Stimulated activated CD4-positive, alpha-beta T cell treated with anti-CD3 and anti-CD28 coated beads, Interleukin-15, amount 100 ng/mL, for 24 hours (primary cell): ENCODE data around the gene WNT3.
"Not testable (repeated sequence)": the region's sequence is repeated elsewhere in the genome, so short reads cannot be mapped to it uniquely, and the experiment has no call there.

Source experiments
- DNase-seq: peaks from one replicate; pipeline ENCODE4 v3.0.0-alpha.2; 2020

Gene WNT3

DNA sequence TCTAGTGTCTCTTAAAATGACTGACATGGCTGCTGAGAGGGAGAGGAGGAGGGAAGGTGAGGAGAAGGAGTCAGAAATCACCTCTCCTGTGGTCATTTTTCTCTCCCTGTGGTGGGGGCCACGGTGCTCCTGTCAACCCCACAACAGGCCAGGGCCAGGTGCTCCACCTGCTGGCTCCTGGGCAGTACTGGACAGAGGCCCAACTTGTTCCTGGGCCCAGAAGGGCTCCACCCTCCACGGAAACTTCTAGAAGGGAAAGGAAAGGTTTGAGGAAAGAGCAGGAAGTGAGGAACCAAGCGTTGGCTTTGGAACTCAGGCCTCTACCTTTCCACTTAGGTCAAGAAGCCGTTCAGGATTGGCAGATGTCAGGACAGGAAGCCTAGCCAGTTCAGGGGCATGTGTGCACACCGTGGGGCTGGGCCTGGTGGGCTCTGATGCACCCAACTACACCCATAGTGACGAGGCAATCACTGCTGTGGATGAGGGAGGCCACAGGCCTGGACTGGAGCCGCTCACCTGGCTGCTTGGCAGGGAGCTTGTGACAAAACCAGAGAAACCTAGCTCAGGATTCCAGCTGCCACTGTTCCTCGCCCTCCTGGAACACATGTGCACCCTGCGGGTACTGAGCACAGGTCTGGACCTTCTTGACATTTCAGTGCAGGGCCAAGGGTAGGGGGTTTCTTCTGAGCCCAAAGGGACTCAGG is 36.1 kb downstream of the WNT3 start:
- peak; percentile 30 for DNase-seq

DNA sequence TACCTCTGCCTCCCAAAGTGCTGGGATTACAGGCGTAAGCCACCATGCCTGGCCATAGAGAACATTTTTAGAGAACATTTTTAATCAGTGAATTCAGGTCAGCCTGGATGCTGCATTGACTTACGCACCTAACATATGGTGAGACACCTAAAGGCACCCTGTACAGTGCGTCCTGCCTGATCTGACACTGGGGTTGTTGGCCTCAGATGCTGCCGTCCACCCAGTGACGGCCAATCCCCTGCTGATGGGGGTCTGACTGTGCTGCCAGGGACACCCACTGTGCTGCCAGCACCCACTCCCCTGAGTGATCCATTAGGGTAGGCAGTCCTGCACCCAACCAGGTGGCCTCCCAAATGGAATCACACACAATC is 38.5 kb downstream of the WNT3 start:
- no peak for DNase-seq

GRCh38 chr17:46777943-46778915 is 40.3 kb downstream of the WNT3 start:
- no peak for DNase-seq

GRCh38 chr17:46776298-46777005 is 42.0 kb downstream of the WNT3 start:
- no peak for DNase-seq

- DNase-seq: no peak
These were observed 44.3 kb downstream of the WNT3 start for GRCh38 chr17:46774108-46774737.

GRCh38 chr17:46773676-46774075 is 44.8 kb downstream of the WNT3 start:
- no peak for DNase-seq

DNA sequence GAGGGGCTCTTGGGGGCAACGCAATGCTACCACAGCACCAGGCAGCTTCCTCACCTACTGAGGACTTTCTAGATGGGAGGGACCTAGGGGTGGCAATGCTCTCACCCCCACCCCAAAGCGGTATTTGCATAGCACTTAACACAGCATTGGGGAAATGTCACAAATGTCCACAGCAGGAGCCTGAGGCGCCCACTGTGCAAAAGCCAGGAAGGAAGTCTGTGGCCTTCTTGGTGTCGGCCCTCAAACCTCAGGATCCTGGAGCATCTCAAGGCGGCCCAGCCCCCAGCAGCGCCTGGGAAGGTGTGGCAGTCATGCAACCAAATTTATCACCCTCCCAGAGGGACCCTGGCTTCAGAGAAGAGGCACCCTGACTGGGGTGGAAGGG is 45.3 kb downstream of the WNT3 start:
- no peak for DNase-seq

DNA sequence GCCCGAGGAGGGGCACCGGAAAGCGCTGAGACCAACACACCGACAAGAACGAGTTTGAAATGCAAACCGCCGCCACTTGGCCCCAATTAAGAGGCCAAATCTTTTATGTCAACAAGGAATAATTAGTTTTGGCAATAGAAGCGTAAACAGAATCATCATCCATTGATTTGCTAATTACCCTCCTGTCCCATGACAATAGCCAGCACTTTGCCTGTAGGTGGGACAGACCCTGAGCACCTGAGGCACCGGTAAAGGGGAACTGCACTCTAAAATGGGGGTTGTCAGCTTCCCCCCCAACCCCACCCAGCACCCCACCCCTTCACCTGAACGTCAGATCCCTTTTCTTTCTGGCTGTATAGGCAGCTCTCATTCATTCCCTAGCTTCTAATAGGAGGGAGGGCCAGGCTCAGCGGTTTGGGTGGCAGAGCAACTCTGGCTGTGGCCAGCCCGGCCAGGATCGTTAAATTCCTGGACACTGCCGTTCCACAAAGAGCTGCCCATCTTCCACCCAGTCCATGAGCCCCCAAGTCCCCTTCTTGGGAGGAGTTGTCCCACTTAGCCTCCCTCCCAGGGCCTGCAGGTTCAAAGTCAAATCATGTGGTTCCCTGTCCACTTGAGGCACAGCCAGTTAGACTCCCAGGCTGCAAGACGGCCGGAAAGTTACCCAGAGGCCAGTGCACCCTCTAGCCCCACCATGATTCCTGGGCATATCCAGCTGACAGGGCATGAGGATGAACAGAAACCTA is 45.8 kb downstream of the WNT3 start:
- DNase-seq: no peak

DNA sequence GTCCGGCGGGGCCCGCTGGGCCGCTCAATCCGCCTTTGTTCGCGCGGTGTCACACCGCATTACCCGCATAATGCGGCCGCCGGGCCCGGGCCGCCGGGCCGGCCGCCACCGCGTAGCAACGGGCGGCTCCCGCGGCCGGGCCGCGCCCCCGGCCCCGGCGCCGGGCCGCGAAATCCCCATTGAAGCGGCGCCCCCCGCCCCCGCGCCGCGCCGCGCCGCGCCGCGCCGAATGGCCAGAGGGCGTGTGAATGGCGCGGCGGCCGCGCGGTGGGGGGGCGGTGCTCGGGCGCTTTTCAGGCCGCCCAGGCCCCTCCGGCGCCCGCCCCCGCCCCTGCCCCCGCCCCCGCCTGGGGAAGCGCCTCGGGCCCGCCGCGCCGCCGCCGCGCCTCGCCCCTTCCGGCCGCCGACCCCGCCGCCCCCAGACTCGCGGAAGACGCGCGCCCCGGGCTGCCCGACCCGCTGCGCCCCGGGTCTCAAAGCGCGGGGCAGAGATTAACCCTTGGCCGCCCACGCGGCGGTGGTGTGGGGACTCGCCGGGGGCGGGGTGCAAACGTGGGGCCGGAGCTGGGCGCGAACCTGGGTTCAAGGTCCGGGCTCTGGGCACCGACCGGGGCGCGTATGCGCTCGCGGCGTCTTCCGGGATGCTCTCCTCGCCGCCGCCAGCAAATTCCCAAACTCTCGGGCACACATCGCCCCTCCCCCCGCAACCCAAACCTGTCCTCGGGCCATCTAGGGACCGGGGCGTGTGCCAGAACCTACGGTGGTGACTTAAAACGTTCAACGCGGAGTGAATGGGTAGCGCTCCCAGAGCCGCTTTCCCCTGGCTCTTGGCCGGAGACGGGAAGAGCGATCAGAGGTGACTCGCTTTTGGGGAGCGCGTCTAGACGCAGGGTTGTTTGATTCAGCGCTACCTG is 46.7 kb downstream of the WNT3 start:
- peak; percentile 47 for DNase-seq

GRCh38 chr17:46770818-46771560 is 47.5 kb downstream of the WNT3 start:
- peak; percentile 51 for DNase-seq

DNA sequence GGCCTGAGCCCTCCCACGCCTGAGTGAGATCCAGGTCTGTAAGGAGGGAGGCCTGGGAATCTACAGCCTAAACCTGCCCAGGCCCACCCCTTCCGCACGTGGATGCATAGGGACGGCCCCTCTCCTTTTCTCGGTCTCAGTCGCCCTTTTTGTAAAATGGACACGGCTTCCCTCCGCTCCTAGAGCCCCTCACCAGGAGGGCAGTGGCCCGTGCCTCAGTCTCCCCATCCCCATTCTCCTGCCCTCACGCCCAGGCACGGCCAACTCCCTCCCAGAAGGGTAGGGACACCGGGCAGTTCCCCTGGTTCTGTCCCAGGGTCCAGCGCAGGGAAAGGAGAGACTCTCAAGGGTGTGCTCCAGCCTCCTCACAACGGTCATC is 48.1 kb downstream of the WNT3 start:
- DNase-seq: no peak

DNA sequence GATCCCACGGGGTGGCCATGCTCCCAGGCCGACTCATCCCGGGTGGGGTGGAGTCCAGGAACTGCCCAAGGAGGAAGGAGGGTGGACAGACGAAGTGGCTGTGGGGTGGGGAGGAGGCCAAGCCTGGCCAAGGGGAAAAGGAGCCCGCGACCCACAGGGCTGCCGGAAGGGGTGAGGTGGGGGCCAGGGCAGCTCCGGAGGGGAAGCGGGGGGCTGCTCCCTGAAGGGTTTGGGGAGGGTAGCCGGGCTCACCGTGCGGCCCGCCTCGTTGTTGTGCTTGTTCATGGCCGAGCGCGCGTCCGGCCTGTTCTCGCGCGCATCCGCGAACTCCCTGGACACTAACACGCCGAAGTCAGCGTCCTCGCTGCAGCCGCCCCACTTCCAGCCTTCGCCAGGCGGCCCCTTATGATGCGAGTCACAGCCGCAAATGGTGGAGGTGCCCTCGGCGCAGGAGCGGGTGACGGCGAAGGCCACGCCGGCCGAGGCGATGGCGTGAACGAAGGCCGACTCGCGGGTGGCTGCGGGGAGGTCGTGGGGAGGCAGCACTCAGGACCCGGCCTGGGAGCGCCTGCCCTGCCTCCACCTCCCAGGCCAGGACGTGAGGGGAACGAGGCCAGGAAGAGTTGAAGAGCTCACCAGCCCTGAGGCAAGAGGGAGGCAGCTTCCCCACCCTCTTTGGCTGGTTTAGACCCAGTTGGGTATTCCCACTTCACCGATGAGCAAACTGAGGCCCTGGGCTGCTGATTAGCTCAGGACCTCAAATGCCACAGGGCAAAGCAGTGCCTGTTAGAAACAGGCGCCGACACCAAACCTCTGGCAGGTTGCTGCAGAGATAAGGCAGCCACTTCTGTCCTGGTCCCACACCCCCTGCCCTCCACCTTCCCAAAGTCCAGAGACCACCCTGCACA is 48.7 kb downstream of the WNT3 start:
- peak; percentile 18 for DNase-seq

GRCh38 chr17:46768896-46769295 is 49.6 kb downstream of the WNT3 start:
- not testable (repeated sequence) for DNase-seq

- DNase-seq: no peak
These were observed 50.0 kb downstream of the WNT3 start for GRCh38 chr17:46768540-46768870.

DNA sequence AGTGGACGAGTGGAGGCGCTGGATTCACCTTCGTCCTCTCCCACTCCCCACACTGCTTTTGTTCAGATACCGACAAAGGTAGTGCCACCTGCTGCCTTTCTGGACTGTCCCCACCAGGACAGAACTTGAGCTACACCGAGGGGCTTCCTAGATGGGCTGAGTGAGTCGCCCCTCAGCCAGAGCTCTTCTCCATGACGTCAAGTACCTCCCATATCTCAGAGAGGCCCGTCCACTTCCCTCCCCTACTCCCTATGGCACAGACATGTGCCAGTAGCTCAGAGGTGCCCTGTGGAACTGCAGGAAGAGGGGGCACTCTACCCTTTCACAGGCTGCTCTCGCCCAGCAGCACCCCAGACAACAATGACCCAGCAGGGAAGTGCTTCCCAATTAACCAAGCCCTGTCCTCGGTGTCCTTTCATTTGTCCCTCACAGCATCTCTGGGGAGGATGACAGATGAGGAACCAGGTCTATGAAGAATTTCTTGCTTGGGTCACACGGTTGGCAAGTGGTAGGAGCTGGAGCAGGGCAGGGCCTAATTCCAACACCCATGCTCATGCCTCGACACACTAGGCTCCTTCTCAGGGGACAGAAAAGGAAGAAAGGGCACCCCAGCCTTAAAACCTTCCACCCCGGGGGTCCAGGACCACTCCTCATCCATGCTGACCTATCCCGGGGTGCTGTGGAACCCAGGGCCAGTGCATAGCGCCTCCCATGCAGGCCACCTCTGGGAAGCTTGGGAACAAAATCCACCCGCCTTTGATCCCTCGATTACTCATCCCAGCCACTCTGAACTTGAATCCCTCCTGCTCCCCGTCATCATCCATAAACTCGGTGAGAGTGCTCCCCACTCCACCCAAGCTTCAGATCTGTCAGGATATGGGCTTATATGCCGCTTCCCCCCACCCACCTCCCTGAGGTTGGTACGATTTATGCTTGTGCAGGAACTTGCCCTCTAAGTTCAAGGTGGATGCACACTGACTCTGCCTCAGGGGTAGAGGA is 51.7 kb downstream of the WNT3 start:
- DNase-seq: no peak

- no peak for DNase-seq
These were observed 53.0 kb downstream of the WNT3 start for GRCh38 chr17:46765453-46765852.

DNA sequence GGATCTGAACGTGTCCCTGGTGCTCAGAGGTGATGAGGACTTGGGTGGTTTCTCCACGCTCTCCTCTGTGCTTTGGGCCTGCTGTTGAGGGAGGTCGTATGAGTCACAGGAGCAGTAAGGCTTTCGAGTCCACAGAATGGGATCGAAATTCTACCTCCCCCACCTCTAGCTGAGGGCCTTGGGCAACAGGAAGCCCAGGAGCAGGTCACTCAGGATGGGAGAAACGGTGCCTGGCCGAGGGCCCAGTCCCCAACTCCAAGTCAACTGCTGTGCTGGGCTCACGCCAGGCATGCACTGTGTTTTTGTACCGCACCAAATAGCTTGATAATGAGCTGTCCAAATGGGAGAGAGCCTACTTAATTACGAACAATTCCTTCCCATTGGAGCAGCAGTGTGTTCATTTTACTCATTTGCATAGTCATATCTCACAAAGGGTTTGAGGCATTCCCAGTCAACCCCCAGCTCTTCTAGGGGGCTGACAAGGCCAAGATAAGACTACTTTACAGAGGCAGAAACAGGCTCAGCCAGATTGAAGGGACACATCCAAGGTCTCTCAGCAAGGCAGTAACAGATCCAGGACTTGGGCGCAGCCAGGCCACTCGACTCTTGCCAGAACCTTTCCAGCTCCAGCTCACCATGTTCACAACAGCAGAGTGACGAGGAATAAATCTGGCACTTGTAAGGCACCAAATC is 53.6 kb downstream of the WNT3 start:
- DNase-seq: no peak
